ENCODE measurements around the gene SLC4A1. TPM values are rescaled to one million over a fixed set of nuclear protein-coding genes. Genes with fewer than 3 reads are reported as not detected.

SLC4A1 gene
- total RNA-seq, 1 donor from 2014 or later, result not detected

GRCh38 chr17:44277976-44278375 is 10.0 kb upstream of the SLC4A1 start:
- peaks cover 9% of the 10 kb centered on the region for H3K4me1 Mint-ChIP-seq
- intact Hi-C loops (cut with micrococcal nuclease), result no loop called here
- no peak overlapping the region for H3K4me3 Mint-ChIP-seq
- no peak for DNase-seq
- H3K9me3 Mint-ChIP-seq, result no peaks in the 10 kb centered on the region
- no peak overlapping the region for H3K27ac Mint-ChIP-seq
- H3K27me3 Mint-ChIP-seq, result peaks cover 12% of the 10 kb centered on the region
- H3K36me3 Mint-ChIP-seq (ENCODE audit: low read depth), result no peaks in the 10 kb centered on the region

DNA sequence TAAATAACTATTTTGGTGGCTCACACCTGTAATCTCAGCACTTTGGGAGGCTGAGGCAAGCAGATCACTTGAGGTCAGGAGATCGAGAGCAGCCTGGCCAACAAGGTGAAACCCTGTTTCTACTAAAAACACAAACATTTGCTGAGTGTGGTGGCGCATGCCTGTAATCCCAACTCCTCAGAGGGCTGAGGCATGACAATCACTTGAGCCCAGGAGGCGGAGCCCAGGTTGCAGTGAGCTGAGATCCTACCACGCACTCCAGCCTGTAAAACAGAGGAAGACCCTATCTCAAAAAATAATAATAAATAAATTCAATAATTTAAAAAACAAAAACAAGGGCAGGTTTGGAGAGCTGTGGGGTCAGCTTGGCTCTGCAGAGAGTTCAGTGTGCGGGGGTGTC is 5.7 kb upstream of the SLC4A1 start:
- DNase-seq, result no peak
- Mint-ChIP-seq H3K4me1 (no peaks in the 10 kb centered on the region), H3K27ac (no peak overlapping the region), H3K36me3 (ENCODE audit: low read depth) (no peaks in the 10 kb centered on the region), H3K4me3 (no peak overlapping the region), H3K27me3 (peaks cover 7% of the 10 kb centered on the region), H3K9me3 (no peaks in the 10 kb centered on the region)
- intact Hi-C loops (cut with micrococcal nuclease), result no loop called here

- DNase-seq, result no peak
- no peak overlapping the region for H3K4me3 Mint-ChIP-seq
- no peaks in the 10 kb centered on the region for H3K36me3 Mint-ChIP-seq (ENCODE audit: low read depth)
- no peaks in the 10 kb centered on the region for H3K4me1 Mint-ChIP-seq
- H3K9me3 Mint-ChIP-seq, result no peaks in the 10 kb centered on the region
- no peak overlapping the region for H3K27ac Mint-ChIP-seq
- peaks cover 7% of the 10 kb centered on the region for H3K27me3 Mint-ChIP-seq
- intact Hi-C loops (cut with micrococcal nuclease), result no loop called here
Measured at GRCh38 chr17:44272954-44273353, 5.0 kb upstream of the SLC4A1 start.

DNA sequence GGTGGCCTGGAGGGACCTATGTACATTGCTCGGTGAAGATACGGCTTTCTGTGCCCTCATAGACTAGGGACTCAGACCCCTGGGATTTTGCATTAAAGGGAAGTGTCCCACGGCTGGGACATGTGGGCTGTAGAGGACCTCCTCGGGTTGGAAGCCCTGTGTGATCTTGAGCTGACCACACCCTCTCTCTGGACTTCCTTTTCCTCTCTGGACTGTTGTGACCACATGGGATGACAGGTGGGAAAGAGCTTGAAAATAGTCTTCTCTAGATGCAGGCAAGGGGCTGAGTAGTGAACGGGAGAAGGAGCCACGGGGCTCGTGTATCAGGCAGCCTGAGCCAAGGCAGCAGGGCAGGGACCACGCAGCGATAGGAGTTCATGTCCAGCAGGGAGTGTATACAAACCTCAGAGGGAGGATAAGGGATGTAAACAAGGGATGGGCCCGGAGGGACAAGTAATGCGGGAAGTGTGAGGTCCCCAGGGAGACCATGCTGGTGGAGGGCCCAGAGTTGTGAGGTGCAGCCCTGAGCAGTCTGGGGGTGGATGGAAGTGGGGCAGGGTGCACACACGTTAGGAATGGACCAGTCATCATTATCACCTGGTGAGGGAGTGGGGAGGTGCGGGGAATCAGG is 4.5 kb upstream of the SLC4A1 start:
- Mint-ChIP-seq H3K9me3 (no peaks in the 10 kb centered on the region), H3K4me3 (no peak overlapping the region), H3K27ac (no peak overlapping the region), H3K36me3 (ENCODE audit: low read depth) (no peaks in the 10 kb centered on the region), H3K27me3 (peaks cover 7% of the 10 kb centered on the region), H3K4me1 (no peaks in the 10 kb centered on the region)
- intact Hi-C loops (cut with micrococcal nuclease), result no loop called here
- DNase-seq, result no peak

GRCh38 chr17:44269535-44270240 is 1.8 kb upstream of the SLC4A1 start:
- DNase-seq, result no peak
- no peak overlapping the region for H3K4me3 Mint-ChIP-seq
- H3K4me1 Mint-ChIP-seq, result no peaks in the 10 kb centered on the region

DNA sequence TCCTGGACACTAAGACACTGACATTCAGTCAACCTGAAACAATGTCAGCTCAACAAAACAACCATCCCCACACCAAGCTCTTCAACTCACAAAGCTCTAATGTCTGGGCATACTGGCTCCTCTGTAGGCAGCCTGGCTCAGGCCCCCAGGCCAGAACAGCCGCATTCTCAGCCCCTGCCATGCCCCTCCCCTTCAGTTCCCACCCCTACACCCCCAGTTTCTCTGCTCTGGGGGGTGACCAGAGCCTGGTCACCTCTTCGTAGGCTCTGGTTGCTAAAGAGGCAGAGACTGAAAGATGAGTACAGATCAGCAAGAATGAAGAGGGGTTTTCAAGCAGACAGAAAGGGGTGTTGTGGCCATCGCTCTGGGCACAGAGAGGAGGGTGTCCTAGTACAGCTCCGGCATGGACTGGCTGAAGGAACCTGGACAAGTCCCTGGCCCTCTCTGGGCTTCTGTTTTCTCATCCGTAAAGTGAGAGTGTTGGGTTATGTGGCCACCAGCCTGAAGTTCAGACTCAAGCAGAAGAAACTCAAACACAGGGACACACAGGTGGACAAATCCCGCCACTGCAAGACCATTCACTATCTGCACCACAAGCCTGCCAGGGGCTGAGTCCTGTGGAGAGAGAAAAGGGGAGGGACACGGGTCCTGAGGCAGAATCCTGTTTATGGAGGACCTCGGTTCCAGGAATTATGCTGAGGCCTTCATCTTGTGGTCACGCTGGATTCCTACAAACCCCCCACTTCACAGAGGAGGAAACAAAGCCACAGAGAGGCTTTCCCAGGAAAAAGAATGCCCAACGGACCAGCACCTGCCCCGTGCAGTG is 987 bp upstream of the SLC4A1 start:
- no peaks in the 10 kb centered on the region for H3K4me1 Mint-ChIP-seq
- H3K27me3 Mint-ChIP-seq, result no peaks in the 10 kb centered on the region
- no peaks in the 10 kb centered on the region for H3K36me3 Mint-ChIP-seq (ENCODE audit: low read depth)
- no peak overlapping the region for H3K27ac Mint-ChIP-seq
- H3K9me3 Mint-ChIP-seq, result no peaks in the 10 kb centered on the region
- H3K4me3 Mint-ChIP-seq, result no peak overlapping the region
- intact Hi-C loops (cut with micrococcal nuclease), result no loop called here
- DNase-seq, result no peak

More at GRCh38 chr17:44269535-44270240, 1.8 kb upstream of the SLC4A1 start:
- Mint-ChIP-seq H3K27ac (no peak overlapping the region), H3K9me3 (no peaks in the 10 kb centered on the region), H3K27me3 (no peaks in the 10 kb centered on the region), H3K36me3 (ENCODE audit: low read depth) (no peaks in the 10 kb centered on the region)
- intact Hi-C loops (cut with micrococcal nuclease), result no loop called here

- H3K36me3 Mint-ChIP-seq (ENCODE audit: low read depth), result no peaks in the 10 kb centered on the region
- no peak for DNase-seq
- no peaks in the 10 kb centered on the region for H3K9me3 Mint-ChIP-seq
- intact Hi-C loops (cut with micrococcal nuclease), result no loop called here
- no peaks in the 10 kb centered on the region for H3K4me1 Mint-ChIP-seq
- H3K27ac Mint-ChIP-seq, result no peak overlapping the region
- H3K27me3 Mint-ChIP-seq, result no peaks in the 10 kb centered on the region
- H3K4me3 Mint-ChIP-seq, result no peak overlapping the region
Measured at GRCh38 chr17:44267165-44267455, 825 bp downstream of the SLC4A1 start.

- Mint-ChIP-seq H3K27ac (no peak overlapping the region), H3K36me3 (ENCODE audit: low read depth) (no peaks in the 10 kb centered on the region), H3K9me3 (no peaks in the 10 kb centered on the region), H3K4me1 (no peaks in the 10 kb centered on the region), H3K4me3 (no peak overlapping the region), H3K27me3 (no peaks in the 10 kb centered on the region)
- DNase-seq, result no peak
- intact Hi-C loops (cut with micrococcal nuclease), result no loop called here
Measured at GRCh38 chr17:44266402-44267164, 1.4 kb downstream of the SLC4A1 start.

DNA sequence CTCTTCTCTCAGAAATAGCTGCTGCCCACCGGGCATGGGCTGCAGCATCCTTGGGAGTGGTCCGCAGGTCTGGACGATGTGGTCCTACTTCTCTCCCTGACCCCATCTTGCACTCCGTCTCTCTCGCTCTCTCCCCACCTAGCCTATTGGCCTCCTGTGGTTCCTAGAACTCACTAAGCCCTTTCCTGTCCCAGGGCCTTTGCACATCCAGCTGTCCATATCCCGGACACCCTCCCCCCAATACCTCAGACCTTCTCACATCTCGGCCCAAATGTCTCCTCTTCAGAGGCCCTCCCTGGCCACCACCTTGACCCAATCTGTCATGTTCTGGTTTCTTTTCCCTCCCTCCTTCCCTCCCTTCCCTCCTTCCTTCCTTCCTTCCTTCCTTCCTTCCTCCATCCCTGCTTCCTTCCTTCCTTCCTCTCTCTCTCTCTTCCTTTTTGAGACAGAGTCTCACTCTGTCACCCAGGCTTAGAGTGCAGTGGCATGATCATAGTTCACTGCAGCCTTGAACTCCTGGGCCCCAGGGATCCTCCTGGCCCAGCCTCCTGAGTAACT is 4.5 kb downstream of the SLC4A1 start:
- intact Hi-C loops (cut with micrococcal nuclease), result no loop called here
- H3K27me3 Mint-ChIP-seq, result no peaks in the 10 kb centered on the region
- no peak for DNase-seq
- H3K36me3 Mint-ChIP-seq (ENCODE audit: low read depth), result no peaks in the 10 kb centered on the region
- no peaks in the 10 kb centered on the region for H3K9me3 Mint-ChIP-seq
- no peak overlapping the region for H3K4me3 Mint-ChIP-seq
- no peaks in the 10 kb centered on the region for H3K4me1 Mint-ChIP-seq
- no peak overlapping the region for H3K27ac Mint-ChIP-seq

GRCh38 chr17:44262654-44263225 is 5.2 kb downstream of the SLC4A1 start:
- Mint-ChIP-seq H3K36me3 (ENCODE audit: low read depth) (no peaks in the 10 kb centered on the region), H3K9me3 (no peaks in the 10 kb centered on the region), H3K4me1 (no peaks in the 10 kb centered on the region), H3K4me3 (no peak overlapping the region), H3K27ac (no peak overlapping the region), H3K27me3 (no peaks in the 10 kb centered on the region)
- intact Hi-C loops (cut with micrococcal nuclease), result no loop called here
- DNase-seq, result no peak

GRCh38 chr17:44260296-44260695 is 7.6 kb downstream of the SLC4A1 start:
- no peaks in the 10 kb centered on the region for H3K4me1 Mint-ChIP-seq
- no peaks in the 10 kb centered on the region for H3K9me3 Mint-ChIP-seq
- no peak overlapping the region for H3K4me3 Mint-ChIP-seq
- no peak for DNase-seq
- intact Hi-C loops (cut with micrococcal nuclease), result no loop called here
- H3K36me3 Mint-ChIP-seq (ENCODE audit: low read depth), result no peaks in the 10 kb centered on the region
- no peak overlapping the region for H3K27ac Mint-ChIP-seq
- no peaks in the 10 kb centered on the region for H3K27me3 Mint-ChIP-seq

- H3K36me3 Mint-ChIP-seq (ENCODE audit: low read depth), result no peaks in the 10 kb centered on the region
- no peak for DNase-seq
- H3K4me1 Mint-ChIP-seq, result no peaks in the 10 kb centered on the region
- H3K27me3 Mint-ChIP-seq, result no peaks in the 10 kb centered on the region
- intact Hi-C loops (cut with micrococcal nuclease), result no loop called here
- no peak overlapping the region for H3K27ac Mint-ChIP-seq
- H3K9me3 Mint-ChIP-seq, result no peaks in the 10 kb centered on the region
- H3K4me3 Mint-ChIP-seq, result no peak overlapping the region
Measured at GRCh38 chr17:44258811-44259351, 9.1 kb downstream of the SLC4A1 start.

Data from activated CD4-positive, alpha-beta T cell treated with anti-CD3 and anti-CD28 coated beads, Interleukin-2, amount 10 ng/mL, durations not matched to agents 24 days and 14 days (primary cell).